HG03280 (cell line): ENCODE measurements around the gene MYO9A.
"Not testable (repeated sequence)": the region's sequence is repeated elsewhere in the genome, so short reads cannot be mapped to it uniquely, and the experiment has no call there.

Experiments used
- ATAC-seq: cut with Tn5 transposase; IDR thresholded peaks from one replicate; pipeline ENCODE4 v1.9.1; 2021; ENCODE audit warnings: mild to moderate bottlenecking, moderate library complexity; ENCODE audit not compliant: unreplicated experiment

MYO9A gene

GRCh38 chr15:71889947-71890346 is 228.0 kb downstream of the MYO9A start:
- ATAC-seq, result no peak

GRCh38 chr15:71889385-71889784 is 228.6 kb downstream of the MYO9A start:
- ATAC-seq, result no peak

GRCh38 chr15:71888797-71889196 is 229.2 kb downstream of the MYO9A start:
- no peak for ATAC-seq

- no peak for ATAC-seq
Measured at GRCh38 chr15:71885390-71885789, 232.6 kb downstream of the MYO9A start.

- peak; percentile 82 for ATAC-seq
Measured at GRCh38 chr15:71883447-71883846, 234.5 kb downstream of the MYO9A start.

GRCh38 chr15:71880276-71880675 is 237.7 kb downstream of the MYO9A start:
- no peak for ATAC-seq

GRCh38 chr15:71874245-71874644 is 243.7 kb downstream of the MYO9A start:
- no peak for ATAC-seq

- ATAC-seq, result not testable (repeated sequence)
Measured at GRCh38 chr15:71858232-71858631, 259.7 kb downstream of the MYO9A start.

GRCh38 chr15:71853543-71853942 is 264.4 kb downstream of the MYO9A start:
- no peak for ATAC-seq

- ATAC-seq, result no peak
Measured at GRCh38 chr15:71844916-71845315, 273.0 kb downstream of the MYO9A start.

GRCh38 chr15:71841563-71841962 is 276.4 kb downstream of the MYO9A start:
- ATAC-seq, result no peak

- no peak for ATAC-seq
Measured at GRCh38 chr15:71830981-71831380, 287.0 kb downstream of the MYO9A start.

GRCh38 chr15:71826196-71826595 is 291.8 kb downstream of the MYO9A start:
- ATAC-seq, result no peak

- no peak for ATAC-seq
Measured at GRCh38 chr15:71825021-71825730, 292.8 kb downstream of the MYO9A start.

GRCh38 chr15:71823801-71824200 is 294.1 kb downstream of the MYO9A start:
- no peak for ATAC-seq

- ATAC-seq, result no peak
Measured at GRCh38 chr15:71822890-71823630, 294.9 kb downstream of the MYO9A start.

GRCh38 chr15:71821547-71822129 is 296.3 kb downstream of the MYO9A start:
- no peak for ATAC-seq

GRCh38 chr15:71820127-71820526 is 297.8 kb downstream of the MYO9A start:
- ATAC-seq, result no peak

- ATAC-seq, result no peak
Measured at GRCh38 chr15:71817351-71817750, 300.6 kb downstream of the MYO9A start.

GRCh38 chr15:71815301-71815700 is 302.6 kb downstream of the MYO9A start:
- ATAC-seq, result no peak

GRCh38 chr15:71813723-71814470 is 304.1 kb downstream of the MYO9A start:
- no peak for ATAC-seq
